H54 (cell line): ENCODE data around the gene COPB2.
"Not testable (repeated sequence)": the region's sequence is repeated elsewhere in the genome, so short reads cannot be mapped to it uniquely, and the experiment has no call there.

ENCODE experiments used
- DNase-seq: peaks from one replicate; pipeline ENCODE4 v3.0.0; 2011; ENCODE audit warnings: low spot score, mixed read lengths; ENCODE audit not compliant: insufficient read length
- FAIRE-seq: peaks from 3 replicates; lab custom pipeline; 2011; peaks lifted over from hg19 to GRCh38; lab: Jason Lieb, UNC
- POLR2A ChIP-seq: IDR thresholded peaks from 2 replicates; pipeline ENCODE4 v1.6.1; 2011; ENCODE audit warnings: low read depth, mild to moderate bottlenecking, low read length

COPB2 gene

DNA sequence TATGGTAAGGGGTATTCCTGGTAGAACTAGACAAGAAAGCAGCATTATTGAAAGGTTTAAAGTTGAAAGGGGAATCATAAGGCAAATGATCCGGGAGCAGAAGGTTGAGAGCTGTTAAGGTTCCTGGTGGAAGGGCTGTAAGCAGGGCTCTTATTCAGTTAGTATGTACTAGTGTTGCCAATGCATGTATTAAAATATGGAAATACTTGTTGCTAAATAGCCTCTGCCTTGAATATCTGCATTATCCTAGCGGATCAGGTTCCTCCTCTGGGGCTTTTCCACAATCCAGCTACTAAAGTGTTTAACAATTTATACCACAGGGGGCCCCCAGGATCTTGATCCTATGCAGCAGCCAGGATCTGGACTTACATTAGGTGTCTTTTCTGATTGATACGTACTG is 7.3 kb upstream of the COPB2 start:
- no peak for TF ChIP-seq POLR2A
- DNase-seq (no peak), FAIRE-seq (no peak)

DNA sequence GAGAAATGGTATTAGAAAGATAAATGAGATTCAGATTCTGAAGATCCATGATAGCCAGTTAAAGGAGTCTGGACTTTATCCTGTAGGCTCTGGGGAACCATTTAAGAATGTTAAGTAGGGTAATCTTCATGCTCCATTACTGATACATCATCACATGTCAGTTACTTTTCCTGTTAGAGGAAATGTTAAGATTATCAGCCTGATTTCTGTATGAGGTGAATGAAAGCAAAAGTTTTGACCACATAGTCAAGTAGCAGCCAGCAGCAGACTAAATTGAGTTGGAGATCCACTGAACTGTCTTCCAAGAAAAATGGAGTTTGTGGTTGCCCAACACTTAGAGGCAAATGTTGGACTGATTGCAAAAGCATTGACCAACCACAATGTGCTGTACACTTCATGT is 4.7 kb upstream of the COPB2 start:
- TF ChIP-seq POLR2A, result no peak
- FAIRE-seq, result no peak
- no peak for DNase-seq

- no peak for TF ChIP-seq POLR2A
- FAIRE-seq, result no peak
- DNase-seq, result no peak
Observed at GRCh38 chr3:139388821-139389551, 461 bp downstream of the COPB2 start.

- FAIRE-seq (no peak), DNase-seq (no peak)
- no peak for TF ChIP-seq POLR2A
Observed at GRCh38 chr3:139388077-139388476, 1.4 kb downstream of the COPB2 start.

DNA sequence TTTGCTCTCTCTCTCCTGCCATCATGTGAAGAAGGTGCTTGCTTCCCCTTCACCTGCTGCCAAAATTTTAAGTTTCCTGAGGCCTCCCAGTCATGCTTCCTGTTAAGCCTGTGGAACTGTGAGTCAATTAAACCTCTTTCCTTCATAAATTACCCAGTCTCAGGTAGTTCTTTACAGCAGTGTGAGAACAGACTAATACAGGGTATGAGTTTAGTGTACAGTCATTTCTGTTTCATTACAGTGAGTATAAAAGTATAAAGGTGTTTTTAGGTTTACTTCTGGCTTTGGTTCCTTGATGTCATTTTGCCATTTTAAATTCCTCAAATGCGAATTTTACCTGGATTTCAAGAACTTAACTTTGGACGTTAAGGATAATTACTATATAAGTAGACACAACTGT is 7.2 kb downstream of the COPB2 start:
- not testable (repeated sequence) for DNase-seq, FAIRE-seq

DNA sequence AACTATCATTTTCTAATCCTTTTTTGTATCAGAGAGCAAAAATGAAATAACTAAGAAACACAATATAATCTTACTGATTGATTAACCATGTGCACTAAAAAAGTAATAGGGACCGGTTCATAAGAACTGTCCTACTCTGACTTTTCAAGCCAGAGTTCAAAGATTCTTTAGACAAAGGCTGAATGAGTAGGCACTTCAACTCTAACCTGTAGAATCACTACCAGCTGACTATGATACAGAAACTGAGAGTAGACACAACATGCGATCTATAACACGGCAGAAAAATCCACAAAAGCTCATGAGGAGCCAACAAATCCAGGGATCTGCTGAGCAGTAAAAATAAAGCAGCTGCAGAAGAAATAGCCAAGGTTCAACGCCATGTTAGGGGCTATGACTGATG is 8.9 kb downstream of the COPB2 start:
- DNase-seq, result no peak
- FAIRE-seq, result no peak
- TF ChIP-seq POLR2A, result no peak

GRCh38 chr3:139378587-139379241 is 10.7 kb downstream of the COPB2 start:
- FAIRE-seq (no peak), DNase-seq (no peak)
- TF ChIP-seq POLR2A, result no peak

GRCh38 chr3:139377378-139377777 is 12.1 kb downstream of the COPB2 start:
- DNase-seq, result no peak
- FAIRE-seq, result no peak
- no peak for TF ChIP-seq POLR2A

DNA sequence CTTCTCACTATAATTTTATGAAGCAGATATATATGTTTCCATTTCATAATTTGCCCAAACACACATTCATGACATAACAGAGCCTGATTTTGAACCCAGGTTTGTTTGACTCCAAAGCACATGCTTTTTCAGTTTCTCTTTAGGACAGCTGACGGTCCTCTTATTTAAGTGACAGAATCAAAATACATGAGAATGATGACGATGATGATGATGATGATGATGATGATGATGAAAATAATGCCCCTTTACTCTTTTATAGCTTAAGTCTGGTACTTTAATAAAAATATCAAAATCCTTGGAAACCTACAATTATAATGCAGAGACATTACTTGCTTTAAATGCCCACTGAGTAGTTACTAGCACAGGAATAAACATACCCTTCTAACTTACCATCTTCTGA is 15.3 kb downstream of the COPB2 start:
- TF ChIP-seq POLR2A, result no peak
- DNase-seq, result no peak
- no peak for FAIRE-seq

- FAIRE-seq (no peak), DNase-seq (no peak)
- no peak for TF ChIP-seq POLR2A
Observed at GRCh38 chr3:139364549-139364948, 24.9 kb downstream of the COPB2 start.

GRCh38 chr3:139361276-139361675 is 28.2 kb downstream of the COPB2 start:
- no peak for TF ChIP-seq POLR2A
- no peak for DNase-seq
- no peak for FAIRE-seq

DNA sequence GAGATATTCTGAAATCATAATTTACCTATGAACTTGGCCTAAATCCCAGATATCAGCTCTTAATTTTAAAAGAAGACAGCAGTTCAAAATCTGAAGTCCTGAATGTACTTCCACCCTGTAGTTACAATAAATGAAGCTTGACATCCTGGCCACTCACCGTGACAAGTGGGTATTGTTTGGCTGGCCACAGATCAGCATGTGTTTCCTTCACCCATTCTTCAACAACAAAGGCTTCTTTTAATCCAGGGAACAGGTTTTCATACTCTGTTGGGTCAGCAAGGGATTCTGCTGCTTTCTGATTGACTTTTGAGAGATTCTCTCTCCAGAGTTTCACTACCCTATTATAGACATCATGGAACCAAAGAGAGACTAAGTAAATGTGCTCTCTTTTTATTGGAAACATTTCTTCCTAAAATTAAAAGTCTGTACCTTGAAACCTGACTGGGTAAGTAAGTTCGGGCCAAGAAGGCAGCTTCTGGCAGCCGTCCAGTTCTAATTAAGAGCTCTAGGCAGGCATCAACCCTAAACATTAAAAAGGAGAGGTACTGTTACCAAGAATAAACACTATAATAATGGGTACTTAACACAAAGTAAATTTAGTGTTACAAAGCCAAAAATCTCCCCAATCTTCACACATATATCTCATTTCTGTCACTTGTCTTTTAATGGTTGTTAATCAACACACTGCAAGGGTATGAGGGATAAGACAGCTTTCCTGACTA is 30.4 kb downstream of the COPB2 start:
- no peak for FAIRE-seq
- no peak for DNase-seq
- TF ChIP-seq POLR2A, result no peak

GRCh38 chr3:139357899-139358298 is 31.5 kb downstream of the COPB2 start:
- FAIRE-seq, result peak; percentile 38
- TF ChIP-seq POLR2A, result no peak
- DNase-seq, result no peak

GRCh38 chr3:139355891-139356290 is 33.6 kb downstream of the COPB2 start:
- TF ChIP-seq POLR2A, result no peak
- FAIRE-seq (no peak), DNase-seq (no peak)

DNA sequence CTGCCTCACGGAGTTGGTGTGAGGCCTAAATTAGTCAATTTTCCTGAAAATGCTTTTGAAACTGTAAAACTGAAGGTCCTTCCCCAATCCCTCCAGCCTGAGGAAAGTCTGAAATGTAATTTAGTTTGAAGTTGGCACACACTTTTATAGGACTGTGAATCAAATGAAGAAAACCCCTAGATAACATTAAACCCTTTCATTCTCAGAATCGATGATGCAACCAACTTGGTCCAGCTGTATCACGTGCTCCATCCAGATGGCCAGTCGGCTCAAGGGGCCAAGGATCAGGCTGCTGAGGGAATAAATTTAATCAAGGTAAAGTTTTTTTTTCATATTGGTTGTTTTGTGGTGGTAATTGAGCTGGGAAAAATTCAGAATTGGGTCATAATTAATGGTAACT is 34.0 kb downstream of the COPB2 start:
- no peak for TF ChIP-seq POLR2A
- FAIRE-seq, result no peak
- no peak for DNase-seq
